OCI-LY3 (cell line): ENCODE data around the gene STKLD1.
A peak's percentile ranks its signal among the peaks of the same experiment; 100 is the strongest.

Experiments used
- H2AFZ ChIP-seq: fragments of 200-600, 300-600 bp; shearing (Covaris generic); 2 replicates; pipeline ENCODE4 v1.6.0; 2014; ENCODE audit warnings: antibody characterized with exemption, low read depth, low read length
- H3K27ac ChIP-seq: fragments of 200-600, 300-600 bp; sonication (generic); 2 replicates; pipeline ENCODE4 v1.5.1; 2014; ENCODE audit warnings: mild to moderate bottlenecking, low read length, moderate library complexity, mixed read lengths
- H3K27me3 ChIP-seq: fragments of 200-600, 300-600 bp; sonication (generic); 2 replicates; pipeline ENCODE4 v1.6.1; 2014; ENCODE audit warnings: low read depth, low read length, mixed read lengths
- H3K36me3 ChIP-seq: fragments of 200-600, 300-600 bp; sonication (generic); replicated peaks from 2 replicates; pipeline ENCODE3; 2014; ENCODE audit warnings: low read depth, low read length, mixed read lengths
- H3K4me1 ChIP-seq: fragments of 300-600, 200-600 bp; sonication (generic); 2 replicates; pipeline ENCODE4 v1.6.1; 2014; ENCODE audit warnings: low read length, mixed read lengths
- H3K4me2 ChIP-seq: fragments of 200-600, 300-600 bp; sonication (generic); 2 replicates; pipeline ENCODE4 v1.6.1; 2014; ENCODE audit warnings: low read length, mixed read lengths
- H3K4me3 ChIP-seq: fragments of 300-600, 200-600 bp; sonication (generic); 2 replicates; pipeline ENCODE4 v1.5.1; 2014; ENCODE audit warnings: antibody characterized with exemption, mild to moderate bottlenecking, low read length, moderate library complexity
- H3K79me2 ChIP-seq: fragments of 300-600, 200-600 bp; shearing (Covaris generic); 2 replicates; pipeline ENCODE4 v1.6.1; 2014; ENCODE audit warnings: mild to moderate bottlenecking, low read length, mixed read lengths
- H3K9ac ChIP-seq: fragments of 300-600, 200-600 bp; shearing (Covaris generic); 2 replicates; pipeline ENCODE4 v1.6.0; 2014; ENCODE audit warnings: mild to moderate bottlenecking, low read length, moderate library complexity
- H3K9me3 ChIP-seq: fragments of 200-600, 300-600 bp; shearing (Covaris generic); 2 replicates; pipeline ENCODE4 v1.6.1; 2014; ENCODE audit warnings: low read length, mixed read lengths; ENCODE audit not compliant: insufficient read depth
- H4K20me1 ChIP-seq: fragments of 200-600, 300-600 bp; sonication (generic); 2 replicates; pipeline ENCODE4 v1.6.1; 2016; ENCODE audit warnings: low read length, mixed read lengths; ENCODE audit not compliant: insufficient read depth
- CTCF ChIP-seq: fragments of 200-600, 300-600 bp; sonication (generic); IDR thresholded peaks from 2 replicates; pipeline ENCODE4 v1.5.1; 2014; ENCODE audit warnings: antibody characterized with exemption, low read length, low read depth
- EZH2phosphoT487 ChIP-seq: fragments of 200-600 bp; shearing (Covaris generic); IDR thresholded peaks from 2 replicates; pipeline ENCODE4 v1.6.1; 2018; ENCODE audit warnings: antibody characterized with exemption, mixed run types, low read depth

STKLD1 gene

GRCh38 chr9:133396952-133397351 lies 20.8 kb downstream of the STKLD1 start:
- H3K4me3 ChIP-seq: no peak overlapping the region
- H3K4me2 ChIP-seq: no peak overlapping the region
- no peaks in the 10 kb centered on the region for H3K36me3 ChIP-seq
- no peaks in the 10 kb centered on the region for H4K20me1 ChIP-seq
- H3K4me1 ChIP-seq: no peaks in the 10 kb centered on the region
- H2AFZ ChIP-seq: no peak overlapping the region
- no peaks in the 10 kb centered on the region for H3K9me3 ChIP-seq
- no peaks in the 10 kb centered on the region for H3K27me3 ChIP-seq
- TF ChIP-seq CTCF: peak; percentile 20
- TF ChIP-seq EZH2phosphoT487: no peak
- H3K9ac ChIP-seq: no peak overlapping the region
- H3K27ac ChIP-seq: no peak overlapping the region
- no peaks in the 10 kb centered on the region for H3K79me2 ChIP-seq

GRCh38 chr9:133397370-133397769 lies 21.2 kb downstream of the STKLD1 start:
- no peak overlapping the region for H3K4me2 ChIP-seq
- no peak overlapping the region for H3K4me3 ChIP-seq
- H3K4me1 ChIP-seq: no peaks in the 10 kb centered on the region
- no peaks in the 10 kb centered on the region for H3K9me3 ChIP-seq
- no peak for TF ChIP-seq CTCF
- no peak for TF ChIP-seq EZH2phosphoT487
- no peak overlapping the region for H2AFZ ChIP-seq
- no peaks in the 10 kb centered on the region for H4K20me1 ChIP-seq
- H3K79me2 ChIP-seq: no peaks in the 10 kb centered on the region
- H3K27me3 ChIP-seq: no peaks in the 10 kb centered on the region
- no peaks in the 10 kb centered on the region for H3K36me3 ChIP-seq
- no peak overlapping the region for H3K9ac ChIP-seq
- no peak overlapping the region for H3K27ac ChIP-seq

- Histone ChIP-seq H3K4me1 (no peaks in the 10 kb centered on the region), H4K20me1 (no peaks in the 10 kb centered on the region), H3K9me3 (no peaks in the 10 kb centered on the region), H2AFZ (no peak overlapping the region), H3K27ac (no peak overlapping the region), H3K27me3 (no peaks in the 10 kb centered on the region), H3K9ac (no peak overlapping the region), H3K4me2 (no peak overlapping the region), H3K4me3 (no peak overlapping the region), H3K79me2 (no peaks in the 10 kb centered on the region), H3K36me3 (no peaks in the 10 kb centered on the region)
- TF ChIP-seq CTCF: no peak
- TF ChIP-seq EZH2phosphoT487: no peak
Measured at GRCh38 chr9:133397895-133398294, 21.7 kb downstream of the STKLD1 start.

GRCh38 chr9:133400292-133400691 lies 24.1 kb downstream of the STKLD1 start:
- Histone ChIP-seq H3K27ac (no peak overlapping the region), H3K79me2 (no peaks in the 10 kb centered on the region), H3K27me3 (no peaks in the 10 kb centered on the region), H3K4me2 (no peak overlapping the region), H3K9me3 (no peaks in the 10 kb centered on the region), H3K36me3 (peaks cover 7% of the 10 kb centered on the region), H2AFZ (no peak overlapping the region), H4K20me1 (no peaks in the 10 kb centered on the region), H3K9ac (no peak overlapping the region), H3K4me3 (no peak overlapping the region), H3K4me1 (no peaks in the 10 kb centered on the region)
- TF ChIP-seq CTCF: no peak
- no peak for TF ChIP-seq EZH2phosphoT487
